NCI-H1105 (cell line): ENCODE results near the gene RNASEH2B.

ENCODE experiments used
- DNase-seq: peaks from one replicate; lab custom pipeline; 2025; lab: John Stamatoyannopoulos, UW

RNASEH2B gene, protein sequence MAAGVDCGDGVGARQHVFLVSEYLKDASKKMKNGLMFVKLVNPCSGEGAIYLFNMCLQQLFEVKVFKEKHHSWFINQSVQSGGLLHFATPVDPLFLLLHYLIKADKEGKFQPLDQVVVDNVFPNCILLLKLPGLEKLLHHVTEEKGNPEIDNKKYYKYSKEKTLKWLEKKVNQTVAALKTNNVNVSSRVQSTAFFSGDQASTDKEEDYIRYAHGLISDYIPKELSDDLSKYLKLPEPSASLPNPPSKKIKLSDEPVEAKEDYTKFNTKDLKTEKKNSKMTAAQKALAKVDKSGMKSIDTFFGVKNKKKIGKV

DNA sequence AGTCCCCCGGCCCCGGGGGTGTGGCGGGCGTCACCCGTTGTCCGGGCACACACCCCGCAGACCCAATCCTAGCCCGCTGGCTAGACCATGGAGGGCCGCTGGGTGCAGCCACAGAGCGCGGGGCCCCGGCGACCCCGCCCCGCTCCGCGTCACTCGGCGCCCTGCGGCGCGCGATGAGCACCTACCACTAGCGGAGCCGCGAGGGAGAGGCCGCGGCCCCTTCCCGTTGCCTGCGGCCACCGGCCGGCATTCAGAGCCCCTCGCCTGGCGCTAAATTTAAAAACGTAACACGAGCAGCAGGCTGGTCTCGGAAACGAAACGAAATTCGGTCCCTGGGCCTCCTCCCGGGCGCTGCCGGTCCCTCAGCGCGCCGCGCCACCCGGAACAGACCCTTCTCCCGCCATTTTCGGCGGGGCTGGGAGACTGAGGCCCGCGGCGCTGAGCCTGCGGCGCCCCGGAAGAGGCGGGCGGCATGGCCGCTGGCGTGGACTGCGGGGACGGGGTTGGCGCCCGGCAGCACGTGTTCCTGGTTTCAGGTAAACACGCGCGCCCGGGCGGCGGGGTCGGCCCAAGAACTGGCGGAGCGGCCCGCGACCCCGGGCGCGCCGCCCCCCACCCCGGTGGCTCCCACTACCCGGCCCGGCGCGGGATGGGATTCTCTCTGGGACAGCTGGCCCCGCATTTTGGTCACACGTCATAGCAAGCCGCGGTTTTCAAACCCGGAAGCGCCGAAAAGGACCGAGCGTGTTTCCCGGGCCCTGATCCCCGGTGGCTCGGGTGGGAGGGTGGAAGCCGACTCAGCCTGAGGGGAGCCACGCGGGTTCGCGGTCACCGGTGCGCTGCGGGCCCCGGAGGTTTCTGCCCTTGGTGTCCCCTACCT lies at the start of gene RNASEH2B:
Gene RNASEH2B, plus strand, starts transcription at position 187 of the 880 bp plus-strand sequence. Its CDS starts 286 bp downstream, at position 473.
- DNase-seq = peak; percentile 67

DNA sequence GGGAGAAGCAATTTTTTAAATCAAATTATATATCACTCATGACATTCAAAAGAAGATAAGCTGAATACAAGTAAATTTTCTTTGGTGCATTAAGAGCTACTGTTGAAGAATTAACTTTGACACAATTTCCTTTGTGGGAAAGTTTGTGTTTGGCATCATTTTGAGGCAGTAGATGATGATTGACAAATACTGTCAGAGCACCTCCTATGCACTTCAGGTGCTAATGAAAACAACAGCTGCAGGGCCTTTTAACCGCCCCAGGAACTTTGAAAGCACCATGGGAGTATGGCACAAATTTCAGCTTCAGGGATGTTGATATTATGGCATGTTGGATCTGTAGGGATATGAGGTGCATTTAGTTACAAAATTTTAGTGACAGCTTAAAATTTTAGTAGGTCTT lies 45.1 kb upstream of the RNASEH2B start:
- DNase-seq = no peak

DNA sequence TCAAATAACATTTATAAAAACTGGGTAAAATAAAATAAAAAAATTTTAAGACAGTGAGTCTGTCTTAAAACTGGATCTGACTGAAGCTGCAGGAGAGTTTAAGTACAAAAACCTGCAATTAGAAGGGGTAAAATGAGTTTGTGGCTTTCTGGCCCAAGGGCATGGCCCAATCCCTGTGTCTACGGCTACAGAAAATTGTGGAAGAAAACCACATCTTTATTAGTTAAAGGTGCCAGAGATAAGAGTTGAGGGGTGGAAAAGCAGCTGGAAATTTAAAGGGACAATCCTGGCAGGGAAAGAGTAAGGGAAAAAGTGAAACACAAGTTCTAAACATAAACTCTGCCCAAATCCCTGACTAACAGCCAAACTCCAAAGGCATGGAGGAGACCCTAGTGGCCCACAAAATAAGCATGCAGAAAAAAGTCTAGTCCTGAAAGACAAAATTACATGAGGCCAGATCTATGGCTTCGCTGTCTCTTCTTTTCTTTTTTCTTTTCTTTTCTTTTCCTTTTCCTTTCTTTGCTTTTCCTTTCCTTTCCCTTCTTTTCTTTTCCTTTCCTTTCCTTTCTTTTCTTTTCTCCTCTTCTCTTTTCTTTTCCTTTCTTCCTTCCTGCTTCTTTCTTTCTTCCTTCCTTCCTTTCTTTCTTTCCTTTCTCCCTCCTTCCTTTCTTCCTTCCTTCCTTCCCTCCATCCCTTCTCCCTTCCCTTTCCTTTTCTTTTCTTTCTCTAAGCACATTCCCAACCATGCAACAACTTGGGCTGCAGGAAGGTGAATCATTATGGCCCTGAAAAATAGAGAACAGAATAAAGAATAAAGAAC lies 42.6 kb upstream of the RNASEH2B start:
- no peak for DNase-seq

DNA sequence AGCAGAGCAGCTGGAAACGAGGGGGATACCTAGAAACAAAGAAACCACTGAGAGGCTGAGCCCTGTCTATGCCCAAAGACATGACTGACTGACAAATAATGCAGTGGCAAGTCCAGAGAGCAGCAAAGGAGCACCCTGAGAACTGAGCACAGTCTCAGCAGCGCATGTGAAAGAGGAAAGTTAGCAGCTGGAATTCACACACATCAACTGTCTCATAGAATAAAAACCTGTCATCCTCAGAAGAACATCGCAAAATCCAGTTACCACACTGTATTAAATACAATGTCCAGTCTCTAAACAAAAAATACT lies 42.0 kb upstream of the RNASEH2B start:
- no peak for DNase-seq

DNA sequence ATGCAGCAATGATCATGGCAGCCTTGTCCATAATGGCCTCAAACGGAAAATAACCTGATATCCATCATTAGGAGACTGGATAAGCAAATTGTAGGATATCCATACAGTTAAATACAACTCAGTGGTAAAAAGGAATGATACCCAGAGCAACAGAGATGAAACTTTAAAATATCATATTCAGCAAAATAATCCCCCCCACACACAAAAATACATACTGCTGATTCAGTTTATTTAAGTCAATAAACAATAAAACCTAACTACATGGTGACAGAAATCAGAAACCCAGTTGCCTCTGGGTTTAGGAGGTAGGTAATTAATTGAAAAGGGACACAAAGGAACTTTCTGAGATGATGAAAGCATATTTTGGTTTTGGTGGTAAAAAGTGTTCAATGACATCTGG lies 38.2 kb upstream of the RNASEH2B start:
- DNase-seq = no peak

DNA sequence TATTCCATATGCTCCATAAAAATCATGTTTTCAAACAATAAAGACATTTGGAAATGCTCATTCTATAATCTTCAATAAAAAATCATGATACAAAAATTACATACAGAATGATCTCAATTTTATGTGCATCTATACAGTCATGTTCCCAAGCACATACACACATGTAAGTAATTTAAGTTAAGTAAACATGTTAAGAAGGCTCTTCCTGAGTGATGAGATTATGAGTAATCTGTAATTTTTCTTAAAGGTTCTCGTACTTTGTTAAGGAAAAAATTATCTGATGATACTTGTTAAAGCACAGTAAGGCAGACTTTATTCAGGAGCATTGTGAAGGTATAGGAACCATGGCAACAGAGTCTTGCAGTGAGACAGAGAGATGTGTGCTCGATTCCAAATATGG lies 36.1 kb upstream of the RNASEH2B start:
- no peak for DNase-seq

DNA sequence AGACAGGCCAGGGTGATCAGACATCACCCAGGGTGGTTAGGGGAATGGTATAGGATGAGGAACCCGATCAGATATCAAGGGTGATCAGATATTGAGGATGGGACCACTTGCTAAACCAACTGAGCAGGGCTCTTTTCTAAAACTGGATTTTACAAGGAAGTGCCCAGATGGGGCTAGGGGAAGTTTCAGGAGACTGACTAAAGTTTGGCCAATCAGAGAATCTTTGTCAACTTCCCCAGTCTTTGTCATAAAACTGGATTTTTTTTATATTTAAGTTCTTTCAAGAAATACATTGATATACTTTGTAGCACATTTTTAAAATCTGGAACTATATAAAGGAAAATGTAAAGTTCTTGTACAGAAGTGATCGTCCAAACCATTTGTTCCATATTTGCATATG lies 35.6 kb upstream of the RNASEH2B start:
- no peak for DNase-seq

DNA sequence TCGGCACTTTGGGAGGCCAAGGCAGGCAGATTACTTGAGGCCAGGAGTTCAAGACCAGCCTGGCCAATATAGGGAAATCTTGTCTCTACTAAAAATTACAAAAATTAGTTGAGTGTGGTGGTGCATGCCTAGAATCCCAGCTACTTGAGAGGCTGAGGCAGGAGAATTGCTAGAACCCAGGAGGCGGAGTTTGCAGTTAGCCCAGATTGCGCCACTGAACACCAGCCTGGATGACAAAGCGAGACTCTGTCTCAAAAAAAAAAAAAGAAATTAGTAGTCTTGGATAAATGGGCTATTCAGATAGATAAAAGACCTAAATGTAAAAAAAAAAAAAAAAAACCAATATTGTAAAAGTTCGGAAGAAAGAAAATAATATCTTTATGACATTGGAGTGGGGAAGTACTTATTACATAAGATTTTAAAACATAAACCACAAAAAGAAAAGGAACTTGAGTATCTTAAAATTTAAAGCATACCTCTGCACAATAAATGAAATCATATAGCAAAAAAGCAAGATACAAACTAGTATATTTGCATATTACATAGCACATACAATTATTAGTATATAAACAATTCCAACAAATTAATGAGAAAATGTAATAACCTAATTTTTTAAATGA lies 26.7 kb upstream of the RNASEH2B start:
- no peak for DNase-seq

DNA sequence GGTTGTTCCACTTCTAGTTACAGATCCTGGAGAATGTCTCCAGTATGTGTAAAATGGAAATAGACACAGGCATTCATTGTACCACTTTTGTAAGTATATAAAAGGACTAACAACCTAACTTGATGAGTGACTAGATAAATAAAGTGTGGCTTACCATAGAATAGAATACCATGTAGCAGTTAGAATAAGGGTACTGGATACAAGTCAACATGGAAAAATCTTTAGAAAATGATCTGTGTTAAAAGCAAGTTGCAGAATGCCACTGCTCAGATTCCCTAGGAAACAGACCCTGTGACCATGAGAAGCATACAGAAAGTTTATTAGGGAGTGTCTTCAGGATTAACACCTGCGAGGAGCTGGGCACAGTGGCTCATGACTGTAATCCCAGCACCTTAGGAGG lies 25.9 kb upstream of the RNASEH2B start:
- DNase-seq = no peak

DNA sequence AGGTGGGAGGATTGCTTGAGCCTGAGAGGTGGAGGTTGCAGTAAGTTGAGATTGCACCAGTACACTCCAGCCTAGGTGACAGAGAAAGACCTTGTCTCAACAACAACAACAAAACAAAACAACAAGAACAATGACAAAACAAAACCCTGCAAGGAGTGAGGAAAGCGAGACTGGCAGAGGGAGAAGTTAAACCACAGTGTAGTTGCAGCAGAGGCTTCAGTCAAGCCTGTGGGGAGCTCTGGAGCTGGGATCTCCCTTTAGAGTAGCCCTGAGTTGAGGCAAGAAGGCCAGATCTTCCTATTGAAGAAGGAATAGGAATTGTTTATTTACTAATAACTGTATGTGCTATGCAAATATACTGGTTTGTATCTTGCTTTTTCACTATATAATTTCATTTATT lies 25.3 kb upstream of the RNASEH2B start:
- no peak for DNase-seq

DNA sequence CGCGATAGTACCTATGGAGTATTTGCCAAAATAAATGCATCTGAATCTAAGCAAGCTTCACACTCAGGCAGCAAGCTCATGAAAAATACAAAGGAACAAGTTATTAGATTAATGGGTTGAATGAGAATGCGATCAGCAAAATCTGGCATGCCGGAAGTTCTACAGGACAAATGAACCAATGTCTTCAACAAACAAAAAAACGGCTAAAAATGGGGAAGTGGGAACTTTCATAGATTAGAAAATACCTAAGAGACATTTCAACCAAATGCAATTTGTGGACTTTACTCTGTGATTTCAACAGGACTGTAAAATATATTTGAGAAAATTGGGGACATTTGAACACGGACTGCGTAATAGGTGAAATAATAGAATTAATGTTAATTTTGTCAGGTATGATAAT lies 22.4 kb upstream of the RNASEH2B start:
- no peak for DNase-seq

DNA sequence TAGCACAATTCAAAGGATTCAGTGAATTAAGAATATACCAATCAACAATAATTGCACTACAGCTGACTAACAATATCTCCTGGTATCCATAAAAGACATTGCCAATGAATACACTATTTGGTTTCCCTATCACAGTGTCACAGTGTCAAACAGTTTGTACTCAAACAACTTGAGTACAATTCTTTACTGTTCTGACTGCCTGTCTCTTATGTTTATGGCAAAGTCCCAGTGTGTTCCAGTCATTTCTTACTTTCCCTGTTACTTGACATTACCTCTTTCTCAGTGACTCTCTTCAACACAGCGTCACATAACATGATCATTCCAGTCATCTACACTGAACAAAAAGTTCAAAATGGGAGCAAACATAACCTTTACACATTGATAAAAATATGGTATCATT lies 21.2 kb upstream of the RNASEH2B start:
- no peak for DNase-seq

DNA sequence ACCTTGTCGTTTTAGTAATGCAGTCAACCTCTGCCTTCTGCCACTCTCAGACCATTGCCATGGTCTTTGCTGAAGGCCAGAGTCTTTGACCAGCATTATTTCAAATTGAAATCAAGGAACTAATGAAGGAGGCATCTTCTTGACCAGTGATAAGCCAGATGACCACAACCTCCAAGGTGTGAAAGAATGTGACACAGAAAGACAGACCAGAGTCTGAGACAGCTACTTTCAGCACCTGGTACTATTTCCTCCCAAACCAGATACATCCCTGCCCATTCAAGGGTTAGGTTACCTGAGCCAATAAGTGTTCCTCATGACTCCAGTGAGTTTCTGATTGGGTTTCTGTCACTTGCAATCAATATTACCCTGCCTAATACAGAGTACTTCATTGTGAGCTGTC lies 20.3 kb upstream of the RNASEH2B start:
- DNase-seq = no peak

DNA sequence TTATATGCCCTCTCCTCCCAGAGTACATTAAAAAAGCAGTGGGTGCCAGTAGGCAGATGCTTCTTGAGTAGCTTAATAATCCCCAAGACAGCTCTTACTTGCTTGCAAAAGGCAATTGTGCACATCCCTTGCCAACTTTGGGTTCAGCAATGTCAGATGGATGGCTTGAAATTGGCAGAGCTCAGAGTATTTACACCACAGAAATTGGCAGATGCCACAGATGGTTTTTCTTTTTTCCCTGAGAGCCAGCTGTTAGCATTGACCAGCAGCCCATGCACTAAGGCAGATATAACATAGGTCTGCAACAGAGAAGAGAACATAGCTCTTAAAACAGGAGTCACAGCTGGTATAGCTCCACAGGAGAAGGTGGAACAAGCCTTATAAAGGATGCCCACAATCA lies 18.4 kb upstream of the RNASEH2B start:
- DNase-seq = no peak

DNA sequence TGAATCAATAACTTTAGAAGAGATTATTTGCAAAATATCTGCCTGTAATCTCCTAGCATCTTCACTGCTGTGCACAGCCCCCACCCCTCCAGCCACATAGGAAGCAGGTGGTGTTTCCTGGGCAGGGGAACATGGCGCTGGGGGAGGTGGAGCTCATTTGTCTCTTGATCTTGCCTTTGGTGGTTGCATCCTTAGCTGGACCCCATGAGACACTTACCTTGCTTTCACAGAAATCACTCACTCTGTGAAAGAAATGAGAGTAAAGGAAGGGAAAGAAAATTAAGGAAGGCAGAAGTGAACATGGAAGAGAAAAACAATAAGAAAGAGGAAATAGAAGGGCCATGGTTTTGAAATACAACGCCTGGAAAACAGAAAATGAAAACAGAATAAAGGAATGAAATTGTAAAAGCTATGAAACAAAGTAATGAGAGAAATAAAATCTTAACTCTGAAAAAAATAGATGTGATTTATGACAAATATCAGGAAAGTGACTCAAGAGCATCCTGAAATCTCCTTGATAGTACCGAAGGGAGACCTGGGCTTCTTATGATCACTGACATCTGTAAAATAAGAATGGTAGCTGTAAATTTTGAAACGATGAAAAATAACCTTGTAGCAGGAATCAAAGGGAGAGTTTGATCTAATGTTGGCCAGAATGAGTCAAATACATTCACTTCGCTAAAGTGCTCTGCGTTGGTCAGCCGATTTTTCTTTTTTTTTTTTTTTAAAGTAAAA lies 17.2 kb upstream of the RNASEH2B start:
- DNase-seq = no peak

DNA sequence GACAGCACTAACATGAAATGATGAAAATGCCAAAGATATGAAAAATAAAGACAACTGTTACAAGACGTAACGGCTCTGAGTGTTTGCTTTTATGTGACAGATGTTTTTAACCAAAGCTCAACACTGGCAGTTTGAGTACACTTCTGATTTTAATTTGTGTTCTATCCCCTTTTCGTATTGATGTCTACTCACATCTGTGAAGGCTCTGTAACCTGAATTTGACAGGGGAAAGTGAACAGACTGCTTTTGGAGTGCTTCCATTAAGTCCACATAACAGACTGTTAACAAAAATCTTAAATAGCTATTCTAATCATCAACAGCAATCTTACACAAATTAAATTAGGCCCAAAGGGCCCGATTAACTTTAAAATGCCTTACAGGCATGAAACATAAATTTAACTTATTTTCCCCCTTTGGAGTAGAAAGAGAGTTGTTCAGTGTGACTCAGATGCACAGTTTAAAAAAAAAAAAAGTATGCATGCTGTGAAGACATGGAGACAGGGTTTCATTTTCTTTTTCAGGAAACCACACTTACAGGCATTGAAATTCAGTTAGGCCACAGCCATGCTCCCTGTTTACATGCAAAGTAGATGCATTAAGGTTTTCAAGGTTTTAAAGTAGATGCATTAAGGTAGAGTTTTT lies 16.3 kb upstream of the RNASEH2B start:
- no peak for DNase-seq

DNA sequence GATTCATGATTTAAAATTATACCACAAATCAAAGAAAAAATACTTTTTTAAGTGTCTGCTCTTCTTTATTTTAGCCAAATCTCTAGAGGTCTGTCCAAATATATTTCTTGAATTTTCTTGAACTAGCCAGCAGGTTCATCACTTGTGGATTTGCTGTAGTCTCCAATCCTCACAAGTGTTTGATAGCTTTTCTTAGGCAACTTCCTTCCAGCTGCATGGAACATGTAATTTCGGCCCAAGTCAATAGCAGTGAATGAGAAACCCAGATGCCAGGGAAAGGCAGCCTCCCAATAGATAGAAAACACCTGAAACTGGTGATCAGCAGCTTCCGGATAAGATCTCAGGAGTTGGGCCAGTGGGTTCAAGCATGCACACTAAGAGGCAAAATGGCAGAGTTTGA lies 15.6 kb upstream of the RNASEH2B start:
- no peak for DNase-seq

DNA sequence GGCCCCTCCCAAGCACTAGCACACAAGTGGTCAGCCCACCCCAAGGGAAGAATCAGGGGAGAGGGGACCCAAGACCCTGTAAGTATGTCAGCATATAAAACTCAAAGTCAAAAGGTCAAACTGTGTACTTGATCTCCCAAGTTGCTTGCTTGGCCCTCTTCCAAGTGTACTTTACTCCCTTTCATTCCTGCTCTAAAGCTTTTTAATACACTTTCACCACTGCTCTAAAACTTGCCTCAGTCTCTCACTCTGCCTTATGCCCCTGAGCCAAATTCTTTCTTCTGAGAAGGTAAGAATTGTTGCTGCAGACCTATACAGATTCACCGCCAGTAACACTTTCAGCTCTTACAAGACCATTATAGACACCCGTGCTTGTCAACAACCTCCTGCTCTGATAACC lies 15.1 kb upstream of the RNASEH2B start:
- DNase-seq = no peak

DNA sequence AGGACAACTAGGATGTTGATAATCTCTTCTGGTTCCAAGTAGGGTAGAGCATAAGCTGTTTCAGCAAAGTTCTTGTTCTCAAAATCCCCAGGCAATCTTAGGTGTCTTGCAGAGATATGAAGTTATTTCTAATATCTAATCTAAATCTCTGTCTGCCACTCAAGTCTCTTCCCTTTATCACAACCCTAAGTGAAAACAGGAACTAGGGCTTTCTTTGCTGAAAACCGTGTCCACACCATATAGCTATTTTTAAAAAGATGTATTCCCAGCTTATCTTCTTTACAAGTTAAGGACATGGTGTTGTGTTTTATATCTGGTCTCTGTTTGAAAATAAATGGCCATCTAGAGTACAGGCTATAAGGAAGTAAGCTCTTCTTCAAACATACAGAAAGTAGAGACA lies 11.3 kb upstream of the RNASEH2B start:
- DNase-seq = no peak

DNA sequence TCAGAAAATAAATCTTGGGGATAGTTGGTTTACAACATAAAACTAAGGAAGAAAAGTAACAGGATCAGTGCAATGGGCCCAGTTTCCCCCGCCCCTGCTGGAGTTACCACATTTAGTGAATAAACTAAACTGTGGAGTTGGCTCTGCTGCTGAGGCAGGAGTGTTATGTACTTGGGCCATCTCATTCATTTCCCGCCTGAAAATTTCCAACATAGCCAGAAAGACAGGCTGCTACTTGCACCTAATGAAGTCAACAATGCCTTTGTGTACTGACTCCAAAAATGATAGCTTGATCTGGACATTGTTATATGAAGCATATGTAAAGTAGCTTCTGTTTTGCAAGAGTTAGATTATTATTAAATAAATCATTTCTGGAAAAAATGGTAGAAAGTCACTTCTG lies 7.9 kb upstream of the RNASEH2B start:
- DNase-seq = no peak

DNA sequence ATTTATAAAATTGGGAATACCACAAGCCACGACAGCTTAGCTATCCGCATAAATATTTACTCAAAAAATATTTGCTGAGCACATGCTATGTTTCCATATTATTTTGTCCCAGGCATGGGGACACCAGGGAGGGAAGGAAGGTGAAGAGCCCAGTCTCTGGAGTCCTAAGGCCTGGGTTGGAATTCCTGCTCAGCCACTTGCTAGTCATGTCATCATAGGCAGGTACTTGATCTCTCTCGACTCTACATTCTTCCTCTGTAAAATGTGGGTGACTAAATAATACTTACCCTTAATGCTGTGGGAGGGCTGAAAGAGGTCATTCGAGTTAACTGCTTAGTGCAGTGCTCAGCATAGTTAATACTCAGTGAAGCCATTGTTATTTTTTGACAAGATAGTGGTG lies 4.3 kb upstream of the RNASEH2B start:
- DNase-seq = no peak
